Fibroblast of pulmonary artery (primary cell): Measurements from ENCODE around the gene ERBB2.

Experiments used
- DNase-seq: peaks from one replicate; pipeline ENCODE4 v3.0.0-alpha.2; 2010; ENCODE audit warnings: low read depth
- H3K4me3 ChIP-seq: replicated peaks from 2 replicates; pipeline ENCODE4 v1.5.1; 2011; ENCODE audit warnings: low read depth, mild to moderate bottlenecking, control low read depth, low read length, moderate library complexity
- TF ChIP-seq, protein P1 (sequence below): IDR thresholded peaks from 2 replicates; pipeline ENCODE4 v1.5.1; 2011; ENCODE audit warnings: mild to moderate bottlenecking, control low read depth, low read length, inconsistent platforms; ENCODE audit errors: missing control alignments

Gene ERBB2

DNA sequence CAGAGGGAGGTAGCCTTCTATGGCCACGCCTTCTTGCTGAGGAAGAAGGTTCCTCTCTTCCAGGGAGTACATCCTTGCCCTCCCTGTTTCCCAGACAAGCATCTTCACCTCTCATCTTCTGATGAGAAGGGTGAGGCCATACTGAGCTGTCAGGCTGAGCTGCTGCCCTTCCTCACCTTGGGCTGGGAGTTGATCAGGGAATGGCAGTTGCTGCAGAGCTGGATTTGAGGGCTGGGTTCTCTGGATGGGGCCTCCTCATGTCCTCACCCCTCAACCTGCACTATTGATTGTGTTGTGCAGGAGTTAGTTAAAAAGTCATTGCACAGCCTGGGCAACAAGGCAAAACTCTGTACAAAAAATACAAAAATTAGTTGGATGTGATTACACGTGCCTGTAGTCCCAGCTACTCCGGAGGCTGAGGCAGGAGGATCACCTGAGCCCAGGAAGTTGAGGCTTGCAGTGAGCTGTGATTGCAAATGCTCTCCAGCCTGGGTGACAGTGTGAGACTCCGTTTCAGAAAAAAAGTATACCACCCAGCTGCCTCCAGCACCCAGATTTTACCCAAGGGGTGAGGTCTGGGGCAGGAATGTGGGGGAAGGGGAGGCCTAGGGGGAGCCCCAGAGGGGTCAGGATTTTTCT, 2.0 kb downstream of the ERBB2 start:
- TF ChIP-seq, protein P1, sequence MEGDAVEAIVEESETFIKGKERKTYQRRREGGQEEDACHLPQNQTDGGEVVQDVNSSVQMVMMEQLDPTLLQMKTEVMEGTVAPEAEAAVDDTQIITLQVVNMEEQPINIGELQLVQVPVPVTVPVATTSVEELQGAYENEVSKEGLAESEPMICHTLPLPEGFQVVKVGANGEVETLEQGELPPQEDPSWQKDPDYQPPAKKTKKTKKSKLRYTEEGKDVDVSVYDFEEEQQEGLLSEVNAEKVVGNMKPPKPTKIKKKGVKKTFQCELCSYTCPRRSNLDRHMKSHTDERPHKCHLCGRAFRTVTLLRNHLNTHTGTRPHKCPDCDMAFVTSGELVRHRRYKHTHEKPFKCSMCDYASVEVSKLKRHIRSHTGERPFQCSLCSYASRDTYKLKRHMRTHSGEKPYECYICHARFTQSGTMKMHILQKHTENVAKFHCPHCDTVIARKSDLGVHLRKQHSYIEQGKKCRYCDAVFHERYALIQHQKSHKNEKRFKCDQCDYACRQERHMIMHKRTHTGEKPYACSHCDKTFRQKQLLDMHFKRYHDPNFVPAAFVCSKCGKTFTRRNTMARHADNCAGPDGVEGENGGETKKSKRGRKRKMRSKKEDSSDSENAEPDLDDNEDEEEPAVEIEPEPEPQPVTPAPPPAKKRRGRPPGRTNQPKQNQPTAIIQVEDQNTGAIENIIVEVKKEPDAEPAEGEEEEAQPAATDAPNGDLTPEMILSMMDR, result no peak
- no peak for DNase-seq
- H3K4me3 ChIP-seq, result no peak overlapping the region

DNA sequence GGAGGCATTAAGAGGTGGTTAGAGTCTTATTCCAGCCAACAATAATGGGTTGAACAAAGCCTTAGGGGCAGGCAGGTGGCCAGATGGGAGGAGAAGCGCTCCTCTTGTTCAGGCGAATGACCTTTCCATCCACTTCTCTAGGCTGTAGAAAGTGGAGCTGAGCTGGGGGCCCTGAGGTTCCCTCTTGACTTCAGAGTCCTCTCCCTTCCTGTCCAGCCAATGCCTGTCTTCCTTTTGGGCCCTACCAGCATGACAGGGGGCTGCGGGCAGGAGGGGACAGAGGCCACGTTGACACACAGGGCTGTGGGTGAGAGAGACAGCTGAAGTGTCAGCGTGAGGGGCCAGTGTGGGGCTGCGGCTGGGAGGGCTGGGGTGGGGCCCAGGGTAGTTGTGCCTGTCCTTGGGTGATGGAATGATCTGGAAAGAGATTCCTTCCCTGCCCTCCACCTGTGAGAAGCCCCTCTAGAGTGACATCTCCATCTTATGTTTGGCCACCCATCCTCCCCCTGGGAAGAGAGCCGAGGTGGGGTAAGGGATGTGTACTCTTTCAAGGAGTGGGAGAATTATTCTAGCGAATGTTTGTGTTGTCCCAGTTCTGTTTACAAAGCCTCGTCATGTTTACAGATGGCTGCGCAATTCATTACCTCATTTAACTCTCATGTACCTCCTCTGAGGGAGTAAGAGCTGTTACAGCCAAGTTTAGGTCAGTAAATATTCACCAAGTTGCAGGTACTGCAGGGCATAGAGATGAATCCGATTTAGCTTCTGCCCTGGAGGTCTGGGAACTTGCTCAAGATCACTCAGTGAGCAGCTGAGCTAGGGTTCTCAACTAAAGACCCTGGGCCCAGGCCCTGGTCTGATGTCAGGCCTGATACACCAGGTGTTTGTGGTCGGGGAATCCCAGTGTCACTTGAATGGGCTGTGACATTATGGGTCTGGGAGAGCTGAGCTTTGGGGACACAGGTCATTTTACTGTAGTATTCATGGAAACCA, 3.3 kb downstream of the ERBB2 start:
- DNase-seq, result no peak
- TF ChIP-seq, protein P1, result no peak
- no peak overlapping the region for H3K4me3 ChIP-seq

DNA sequence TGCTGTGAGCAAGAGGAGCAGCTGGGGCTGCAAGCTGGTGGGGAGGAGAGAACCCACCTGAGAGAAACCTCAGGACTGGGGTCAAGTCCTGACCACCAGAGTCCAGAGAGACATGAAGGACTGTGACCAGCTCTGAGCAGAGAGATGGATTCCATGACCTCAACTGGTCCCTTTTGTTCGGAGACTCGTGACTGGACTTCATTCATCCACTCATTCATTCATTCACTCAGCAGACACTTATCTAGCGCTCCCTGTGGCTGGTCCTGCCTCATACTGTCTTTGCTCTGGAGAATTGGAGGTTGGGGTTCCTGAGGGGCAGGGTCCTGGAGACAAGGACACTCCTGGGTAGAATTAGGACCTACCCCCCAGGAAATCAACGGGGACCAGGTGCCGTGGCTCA, 4.0 kb downstream of the ERBB2 start:
- no peak overlapping the region for H3K4me3 ChIP-seq
- no peak for DNase-seq
- TF ChIP-seq, protein P1, result no peak

DNA sequence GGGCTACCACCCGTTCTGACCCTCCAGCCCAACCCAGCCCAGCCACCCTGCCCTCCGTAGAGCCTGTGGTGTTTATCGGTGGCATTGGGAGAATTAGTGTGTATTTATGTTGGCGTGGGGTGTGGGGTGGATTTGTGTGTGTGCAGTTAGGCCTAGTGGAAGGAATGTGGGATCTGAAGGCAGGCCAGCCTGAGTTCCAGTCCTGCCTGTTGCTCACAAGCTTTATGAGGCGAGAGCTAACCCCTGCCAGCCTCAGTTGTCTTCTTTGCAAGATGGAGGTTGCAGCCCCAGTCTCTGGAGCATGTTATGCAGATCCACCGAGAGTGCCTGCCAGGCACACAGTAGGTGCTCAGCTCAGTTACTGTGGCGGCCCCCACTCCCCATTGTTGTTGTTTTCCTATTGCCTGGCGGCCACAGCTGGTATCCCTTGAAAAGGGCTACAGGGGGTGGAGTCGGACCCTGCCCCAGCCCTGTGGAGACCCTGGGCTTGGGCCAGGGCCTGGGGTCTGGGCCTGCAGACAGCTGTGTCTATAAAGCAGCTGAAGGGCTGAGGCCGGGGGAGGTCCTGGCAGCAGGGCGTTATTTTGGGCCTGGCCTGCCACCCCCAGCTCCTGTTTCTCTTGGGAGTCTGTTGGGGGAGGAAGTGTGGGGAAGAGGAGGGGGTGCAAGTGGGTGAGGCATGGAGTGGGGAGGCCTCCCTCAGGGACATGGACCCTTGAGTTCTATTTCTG, 5.1 kb downstream of the ERBB2 start:
- TF ChIP-seq, protein P1, result peak; percentile 21
- peak; percentile 24 for DNase-seq

DNA sequence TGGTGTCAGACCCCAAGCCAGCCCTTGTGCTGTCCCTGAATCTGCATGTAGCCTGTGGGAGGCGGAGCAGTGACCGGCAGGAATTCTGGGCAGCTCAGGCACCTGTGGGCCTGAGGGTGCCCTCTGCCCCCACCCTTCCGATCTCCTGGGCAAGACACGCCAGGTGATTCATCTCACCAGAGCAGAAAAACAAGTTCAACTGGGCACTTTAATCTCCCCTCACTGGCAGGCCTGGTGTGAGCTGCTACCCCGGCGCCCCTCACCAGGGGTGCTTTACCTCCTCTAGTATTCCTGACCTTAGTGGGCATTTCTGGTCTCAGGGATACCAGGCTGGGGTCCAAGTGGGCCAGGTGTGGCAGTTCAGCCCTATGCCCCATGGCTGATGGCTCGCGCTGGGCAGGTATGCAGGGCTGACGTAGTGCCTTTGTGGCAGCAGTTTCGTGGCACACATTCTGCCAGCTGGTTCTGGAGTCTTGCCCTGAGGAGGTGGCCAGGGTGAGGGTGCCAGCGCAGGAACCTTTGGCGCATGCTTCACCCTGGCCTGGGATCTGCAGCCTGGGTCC, 6.0 kb downstream of the ERBB2 start:
- H3K4me3 ChIP-seq, result no peak overlapping the region
- DNase-seq, result no peak
- TF ChIP-seq, protein P1, result no peak

More for the DNA sequence above, 5.1 kb downstream of the ERBB2 start:
- H3K4me3 ChIP-seq, result no peak overlapping the region

DNA sequence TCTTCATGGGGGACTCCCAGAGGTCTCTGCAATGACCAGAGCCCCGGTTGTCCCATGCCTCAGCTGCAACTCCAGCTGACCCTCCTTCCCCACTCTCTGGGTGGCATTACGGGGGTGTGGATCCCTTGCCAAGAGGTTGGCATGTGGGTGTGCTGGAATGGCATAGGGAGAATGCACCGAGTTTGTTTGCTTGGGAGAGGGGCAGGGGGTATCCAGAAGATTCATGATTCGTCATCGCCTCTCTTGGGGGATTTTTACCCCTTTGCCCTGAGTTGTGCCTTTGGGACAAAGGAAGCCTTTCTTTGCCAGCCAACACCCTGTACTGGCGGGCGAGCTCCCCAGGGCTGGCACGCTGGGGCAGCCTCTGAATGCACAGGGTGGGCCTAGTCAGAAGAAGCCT, 6.5 kb downstream of the ERBB2 start:
- H3K4me3 ChIP-seq, result no peak overlapping the region
- no peak for DNase-seq
- TF ChIP-seq, protein P1, result no peak
